GM12873 (cell line): ENCODE results near the gene SCMH1.

Source experiments
- TF ChIP-seq, protein P1 (sequence below): IDR thresholded peaks from 2 replicates; pipeline ENCODE4 v1.5.1; 2012; ENCODE audit warnings: low read depth, mild to moderate bottlenecking, moderate library complexity, low read length, control low read depth; ENCODE audit not compliant: insufficient read depth; ENCODE audit errors: missing control alignments

The SCMH1 gene

DNA sequence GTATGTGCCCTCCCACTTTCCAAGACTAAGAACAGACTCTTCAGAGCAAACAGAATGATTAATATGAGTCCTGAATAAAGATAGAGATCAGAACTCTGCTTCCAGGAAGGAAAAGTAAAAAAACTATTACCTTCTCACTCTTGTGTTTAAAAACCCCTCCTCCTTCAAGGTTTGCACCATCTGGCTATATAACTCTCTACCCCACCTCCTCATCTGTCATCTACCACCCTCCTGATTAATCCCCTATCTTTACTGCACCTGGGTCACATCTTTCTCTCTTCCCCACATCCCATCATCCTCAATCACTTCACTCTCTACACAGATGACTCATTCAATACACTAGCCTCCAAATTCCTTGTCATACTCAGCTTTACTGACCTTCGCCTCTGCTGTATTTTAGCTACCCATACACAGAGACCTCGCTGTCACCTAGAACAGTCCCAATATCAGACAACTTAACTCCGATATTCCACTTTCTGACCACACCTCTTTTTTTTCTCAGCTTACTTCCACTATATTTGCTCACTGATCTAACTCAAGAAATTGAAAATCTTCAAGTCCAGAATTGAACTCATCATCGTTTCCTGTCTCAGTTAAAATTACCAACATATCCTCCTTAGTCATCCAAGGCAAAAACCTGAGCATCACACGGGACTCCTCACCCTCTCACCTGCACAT is 3.7 kb downstream of the SCMH1 start:
- TF ChIP-seq, protein P1, sequence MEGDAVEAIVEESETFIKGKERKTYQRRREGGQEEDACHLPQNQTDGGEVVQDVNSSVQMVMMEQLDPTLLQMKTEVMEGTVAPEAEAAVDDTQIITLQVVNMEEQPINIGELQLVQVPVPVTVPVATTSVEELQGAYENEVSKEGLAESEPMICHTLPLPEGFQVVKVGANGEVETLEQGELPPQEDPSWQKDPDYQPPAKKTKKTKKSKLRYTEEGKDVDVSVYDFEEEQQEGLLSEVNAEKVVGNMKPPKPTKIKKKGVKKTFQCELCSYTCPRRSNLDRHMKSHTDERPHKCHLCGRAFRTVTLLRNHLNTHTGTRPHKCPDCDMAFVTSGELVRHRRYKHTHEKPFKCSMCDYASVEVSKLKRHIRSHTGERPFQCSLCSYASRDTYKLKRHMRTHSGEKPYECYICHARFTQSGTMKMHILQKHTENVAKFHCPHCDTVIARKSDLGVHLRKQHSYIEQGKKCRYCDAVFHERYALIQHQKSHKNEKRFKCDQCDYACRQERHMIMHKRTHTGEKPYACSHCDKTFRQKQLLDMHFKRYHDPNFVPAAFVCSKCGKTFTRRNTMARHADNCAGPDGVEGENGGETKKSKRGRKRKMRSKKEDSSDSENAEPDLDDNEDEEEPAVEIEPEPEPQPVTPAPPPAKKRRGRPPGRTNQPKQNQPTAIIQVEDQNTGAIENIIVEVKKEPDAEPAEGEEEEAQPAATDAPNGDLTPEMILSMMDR, result no peak

DNA sequence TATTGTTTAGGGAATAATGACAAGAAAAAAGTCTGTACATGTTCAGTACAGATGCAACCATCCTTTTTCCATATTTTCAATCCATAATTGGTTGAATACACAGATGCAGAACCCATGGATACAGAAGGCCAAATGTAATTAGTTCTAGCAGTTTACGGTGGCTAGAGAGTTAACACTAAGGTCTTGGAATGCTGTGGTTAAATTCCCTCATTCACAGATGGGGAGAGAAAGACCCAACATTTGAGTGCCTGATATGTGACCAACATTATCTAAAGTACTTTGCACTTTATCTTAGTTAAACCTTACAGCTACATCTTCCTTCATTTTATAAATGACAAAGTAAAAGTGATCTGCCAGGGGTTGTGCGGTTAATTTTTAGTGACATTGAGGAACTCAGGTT is 5.3 kb downstream of the SCMH1 start:
- TF ChIP-seq, protein P1, result no peak

DNA sequence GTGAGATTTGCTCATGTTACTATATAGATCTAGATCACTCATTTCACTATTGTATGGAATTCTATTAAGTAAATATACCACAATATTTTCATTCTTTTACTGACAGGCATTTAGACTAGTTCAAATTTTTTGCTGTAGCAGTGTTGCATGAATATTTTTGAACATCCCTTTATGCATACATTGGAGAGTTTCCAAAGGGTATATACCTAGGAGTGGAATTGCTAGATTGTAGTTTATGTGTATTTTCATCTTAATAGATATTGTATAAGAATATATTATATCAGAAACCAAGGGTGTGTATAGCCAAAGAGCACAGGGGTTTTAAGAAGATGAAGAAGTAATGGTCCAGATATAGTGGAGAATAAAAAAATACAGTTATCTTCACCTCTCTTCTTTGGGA is 6.2 kb downstream of the SCMH1 start:
- TF ChIP-seq, protein P1, result no peak

DNA sequence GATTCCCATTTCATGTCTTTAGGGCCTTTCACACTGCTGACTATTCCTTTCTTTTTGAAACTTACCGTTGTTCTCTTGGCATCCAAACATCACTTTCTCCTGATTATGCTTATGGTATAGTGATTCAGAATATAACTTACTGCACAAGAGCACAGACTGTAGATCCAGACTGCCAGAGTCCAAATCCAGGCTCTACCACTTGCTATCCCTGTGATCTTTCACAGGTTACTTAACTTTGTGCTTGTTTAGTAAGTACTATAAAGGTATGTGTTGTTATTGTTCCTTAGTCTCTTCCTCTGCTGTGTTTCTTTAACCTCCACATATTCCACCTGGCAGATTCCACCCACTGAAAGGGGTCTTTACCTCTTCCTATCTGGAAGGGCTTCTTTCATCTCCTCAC is 8.4 kb downstream of the SCMH1 start:
- TF ChIP-seq, protein P1, result no peak

DNA sequence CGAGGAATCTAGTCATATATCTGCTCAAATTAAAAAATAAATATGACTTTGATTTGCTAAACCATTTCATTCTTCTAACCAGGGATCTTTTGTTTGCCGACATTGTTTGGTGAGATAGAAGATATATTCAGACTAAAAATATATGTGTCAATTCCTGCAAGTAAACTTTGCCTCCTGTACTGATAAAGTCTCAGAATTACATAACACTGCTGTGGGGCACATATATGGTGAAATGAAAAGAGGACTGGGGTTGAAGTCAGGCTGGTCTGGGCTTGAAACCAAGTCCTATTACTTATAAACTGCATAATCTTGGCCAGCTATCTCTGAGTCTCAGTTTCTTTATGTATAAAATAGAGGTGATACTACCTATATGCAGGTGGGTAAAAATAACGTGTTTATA is 9.8 kb downstream of the SCMH1 start:
- TF ChIP-seq, protein P1, result no peak

DNA sequence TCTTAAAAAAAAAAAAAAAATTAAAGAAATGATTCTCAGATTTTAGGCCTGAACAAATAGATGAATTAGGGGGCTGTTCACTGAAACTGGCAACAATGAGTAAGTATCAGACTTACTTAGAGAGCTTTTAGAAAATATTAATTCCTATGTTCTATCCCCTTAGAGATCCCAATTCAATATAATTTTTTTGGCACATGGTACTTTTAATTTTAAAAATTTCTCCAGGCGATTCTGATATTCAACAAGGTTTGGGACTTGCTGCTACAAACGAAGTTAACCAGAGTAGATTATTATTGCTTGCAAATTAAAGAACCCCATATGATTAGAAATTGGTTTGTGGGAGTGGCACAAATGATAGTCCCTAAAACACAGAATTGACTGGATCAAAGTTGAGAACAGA is 11.4 kb downstream of the SCMH1 start:
- TF ChIP-seq, protein P1, result no peak

DNA sequence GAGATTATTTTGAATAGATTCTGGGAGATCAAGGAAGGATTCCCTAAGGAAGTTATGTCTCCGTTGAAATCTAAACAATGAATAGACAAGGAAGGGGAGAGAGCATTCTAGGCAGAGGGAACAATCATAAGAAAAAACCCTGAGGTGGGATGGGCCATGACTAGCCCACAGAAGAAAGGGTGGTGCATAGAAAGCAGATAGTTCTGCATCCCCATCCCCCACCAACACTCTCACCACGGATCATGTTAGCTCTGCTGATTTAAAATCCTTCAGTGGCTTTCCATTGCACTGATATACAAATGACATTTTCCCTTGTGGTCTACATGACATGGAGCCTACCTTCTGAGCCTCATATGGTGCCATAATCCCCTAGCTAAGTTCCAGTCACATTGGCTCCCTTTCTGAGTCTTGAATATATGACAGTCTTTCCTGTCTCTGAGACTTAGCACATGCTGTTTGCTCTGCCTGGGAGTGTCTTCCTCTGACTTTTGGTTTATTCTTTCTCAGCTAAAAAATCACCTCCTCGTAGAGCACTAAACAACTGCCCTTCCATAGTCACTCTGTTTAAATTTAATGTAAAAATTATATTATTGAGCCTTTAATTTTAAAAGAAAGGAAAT is 15.2 kb downstream of the SCMH1 start:
- TF ChIP-seq, protein P1, result no peak
